Left lung (tissue), 10 donors: ENCODE measurements around the gene TMEM178A. TPM values are rescaled to one million over a fixed set of nuclear protein-coding genes. Genes with fewer than 3 reads are reported as not detected.

ENCODE experiments used
- ATAC-seq: fragments of 200-7000 bp; cut with Tn5 transposase; one replicate; pipeline ENCODE4 v1.9.1; 2020; ENCODE audit warnings: moderate library complexity
- DNase-seq, 4 donors: peaks; one replicate each; pipeline ENCODE4 v3.0.0-alpha.2; 2013 to 2020
- H3K27ac ChIP-seq, 2 donors: fragments of 200-600 bp; sonication (generic) in 1 of 2; one replicate each; pipeline versions ENCODE4 v1.5.0 to v1.8.0; 2020 to 2021
- H3K27me3 ChIP-seq, 2 donors: fragments of 200-600 bp; sonication (generic) in 1 of 2; one replicate each; pipeline versions ENCODE4 v1.5.0 to v1.8.0; 2020 to 2021
- H3K36me3 ChIP-seq, 2 donors: fragments of 200-600 bp; sonication (generic) in 1 of 2; one replicate each; pipeline versions ENCODE4 v1.5.0 to v1.8.0; 2020 to 2021
- H3K4me1 ChIP-seq, 2 donors: fragments of 200-600 bp; one replicate each; pipeline ENCODE4 v1.8.0; 2021
- H3K4me3 ChIP-seq, 2 donors: fragments of 200-600 bp; sonication (generic) in 1 of 2; one replicate each; pipeline versions ENCODE4 v1.5.0 to v1.8.0; 2020 to 2021; ENCODE audit warnings: mild to moderate bottlenecking in 1 of 2
- H3K9me3 ChIP-seq, 2 donors: fragments of 200-600 bp; sonication (generic) in 1 of 2; one replicate each; pipeline versions ENCODE4 v1.5.0 to v1.8.0; 2020 to 2021
- CTCF ChIP-seq, 2 donors: fragments of 200-600 bp; sonication (generic) in 1 of 2; IDR thresholded peaks; one replicate each; pipeline versions ENCODE4 v1.5.0 to v1.8.0; 2021; ENCODE audit warnings: antibody characterized with exemption in 2 of 2
- intact Hi-C, 2 donors: fragments of 100-400 bp; cut with DNase I; formaldehyde crosslinking; loops; one replicate each; pipeline versions ENCODE4 v1.11.2 to v1.14.2; 2022
- polyA plus RNA-seq, 6 donors: library from polyadenylated mRNA; unstranded; fragments of 120-200 nt; gene quantifications; one replicate each; pipeline ENCODE4 v1.2.1, GENCODE V29; 2013; ENCODE audit not compliant: insufficient read length in 6 of 6
- total RNA-seq, 2 donors: library from RNA; stranded (reverse); fragmentation: NEBNext Ultra II Directional; extraction: Animal tissue kit (Norgen Biotek cat#: 25700); gene quantifications; one replicate each; pipeline ENCODE4 v1.2.1, GENCODE V29; 2021
- donor health status: DM: no; HTN: yes; CAD: no.
- donor health status: DM: no; HTN: no; CAD: no.

TMEM178A gene
- total and polyA plus RNA-seq, 8 donors, result 1.4 to 11.2 (median 9.6) TPM

- no peak overlapping the region for H3K27ac ChIP-seq
- ATAC-seq, result no peak
- no peaks in the 10 kb centered on the region for H3K9me3 ChIP-seq
- no peak for DNase-seq
- no peaks in the 10 kb centered on the region for H3K36me3 ChIP-seq
- H3K4me3 ChIP-seq, result no peak overlapping the region
- H3K27me3 ChIP-seq, result no peaks in the 10 kb centered on the region
- intact Hi-C loops, result no loop called here
- no peak for TF ChIP-seq CTCF (IDR thresholded peaks at IDR 0.05)
- H3K4me1 ChIP-seq, result no peaks in the 10 kb centered on the region
Measured at GRCh38 chr2:39718483-39718882, 52.8 kb downstream of the TMEM178A start.

- no peak for ATAC-seq
- TF ChIP-seq CTCF (IDR thresholded peaks at IDR 0.05), result no peak
- intact Hi-C loops, result no loop called here
Measured at GRCh38 chr2:39719317-39719716, 53.6 kb downstream of the TMEM178A start.

GRCh38 chr2:39720970-39721369 is 55.3 kb downstream of the TMEM178A start:
- Histone ChIP-seq H3K4me3 (no peak overlapping the region), H3K36me3 (no peaks in the 10 kb centered on the region), H3K27ac (no peak overlapping the region), H3K4me1 (no peaks in the 10 kb centered on the region), H3K9me3 (no peaks in the 10 kb centered on the region), H3K27me3 (no peaks in the 10 kb centered on the region)
- ATAC-seq (no peak), DNase-seq (no peak)
- intact Hi-C loops, result no loop called here
- no peak for TF ChIP-seq CTCF (IDR thresholded peaks at IDR 0.05)

More at GRCh38 chr2:39719317-39719716, 53.6 kb downstream of the TMEM178A start:
- Histone ChIP-seq H3K27me3 (no peaks in the 10 kb centered on the region), H3K36me3 (no peaks in the 10 kb centered on the region), H3K4me1 (no peaks in the 10 kb centered on the region), H3K27ac (no peak overlapping the region), H3K4me3 (no peak overlapping the region), H3K9me3 (no peaks in the 10 kb centered on the region)
- no peak for DNase-seq

GRCh38 chr2:39723497-39723896 is 57.8 kb downstream of the TMEM178A start:
- intact Hi-C loops, result no loop called here
- TF ChIP-seq CTCF (IDR thresholded peaks at IDR 0.05), result no peak
- Histone ChIP-seq H3K4me1 (no peaks in the 10 kb centered on the region), H3K4me3 (no peak overlapping the region), H3K27me3 (no peaks in the 10 kb centered on the region), H3K27ac (no peak overlapping the region), H3K9me3 (no peaks in the 10 kb centered on the region), H3K36me3 (no peaks in the 10 kb centered on the region)
- no peak for DNase-seq
- ATAC-seq, result no peak

GRCh38 chr2:39723946-39724827 is 58.5 kb downstream of the TMEM178A start:
- Histone ChIP-seq H3K27me3 (no peaks in the 10 kb centered on the region), H3K4me1 (no peaks in the 10 kb centered on the region), H3K4me3 (no peak overlapping the region), H3K9me3 (no peaks in the 10 kb centered on the region), H3K36me3 (no peaks in the 10 kb centered on the region), H3K27ac (no peak overlapping the region)
- ATAC-seq (no peak), DNase-seq (no peak)
- no peak for TF ChIP-seq CTCF (IDR thresholded peaks at IDR 0.05)
- intact Hi-C loops, result no loop called here
